ENCODE measurements around the gene CMTM2.

DNA sequence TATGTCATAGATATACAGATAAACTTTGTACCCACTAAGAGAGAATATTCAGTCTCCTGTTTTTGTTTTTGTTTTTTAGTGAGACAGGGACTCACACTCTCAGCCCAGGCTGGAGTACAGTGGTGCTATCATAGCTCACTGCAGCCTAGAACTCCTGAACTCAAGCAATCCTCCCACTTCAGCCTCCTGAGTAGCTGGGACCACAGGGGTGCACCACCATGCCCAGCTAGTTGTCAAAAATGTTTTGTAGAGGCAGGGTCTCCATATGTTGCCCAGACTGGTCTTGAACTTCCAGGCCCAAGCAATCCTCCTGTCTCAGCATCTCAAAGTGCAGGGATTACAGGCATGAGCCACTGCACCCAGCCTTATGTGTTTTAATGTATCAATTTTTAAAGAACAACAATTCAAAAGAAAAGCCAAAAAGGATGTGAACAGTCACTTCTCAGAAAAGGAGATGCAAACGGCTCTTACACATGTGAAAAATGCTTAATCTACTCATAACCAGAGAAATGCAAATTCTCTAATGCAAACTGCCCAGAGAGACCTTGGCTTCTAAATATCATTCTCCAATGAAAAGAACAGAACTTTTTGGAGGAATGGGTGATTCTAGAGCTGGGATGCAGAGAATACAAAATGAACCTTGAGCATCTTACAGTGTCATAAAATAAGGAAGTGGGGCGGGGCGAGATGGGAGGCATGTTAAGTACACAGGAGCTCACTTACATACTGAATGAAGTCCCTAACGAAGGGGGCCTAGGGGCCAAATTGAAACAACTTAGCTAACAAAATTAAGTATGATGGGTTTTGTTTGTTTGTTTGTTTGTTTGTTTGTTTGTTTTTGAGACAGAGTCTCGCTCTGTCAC, 18.0 kb downstream of the CMTM2 start:
- TF ChIP-seq, protein P1, sequence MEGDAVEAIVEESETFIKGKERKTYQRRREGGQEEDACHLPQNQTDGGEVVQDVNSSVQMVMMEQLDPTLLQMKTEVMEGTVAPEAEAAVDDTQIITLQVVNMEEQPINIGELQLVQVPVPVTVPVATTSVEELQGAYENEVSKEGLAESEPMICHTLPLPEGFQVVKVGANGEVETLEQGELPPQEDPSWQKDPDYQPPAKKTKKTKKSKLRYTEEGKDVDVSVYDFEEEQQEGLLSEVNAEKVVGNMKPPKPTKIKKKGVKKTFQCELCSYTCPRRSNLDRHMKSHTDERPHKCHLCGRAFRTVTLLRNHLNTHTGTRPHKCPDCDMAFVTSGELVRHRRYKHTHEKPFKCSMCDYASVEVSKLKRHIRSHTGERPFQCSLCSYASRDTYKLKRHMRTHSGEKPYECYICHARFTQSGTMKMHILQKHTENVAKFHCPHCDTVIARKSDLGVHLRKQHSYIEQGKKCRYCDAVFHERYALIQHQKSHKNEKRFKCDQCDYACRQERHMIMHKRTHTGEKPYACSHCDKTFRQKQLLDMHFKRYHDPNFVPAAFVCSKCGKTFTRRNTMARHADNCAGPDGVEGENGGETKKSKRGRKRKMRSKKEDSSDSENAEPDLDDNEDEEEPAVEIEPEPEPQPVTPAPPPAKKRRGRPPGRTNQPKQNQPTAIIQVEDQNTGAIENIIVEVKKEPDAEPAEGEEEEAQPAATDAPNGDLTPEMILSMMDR (conservative IDR thresholded peaks at IDR 0.05 in 1 of 2, IDR thresholded peaks at IDR 0.05 in 1 of 2; ENCODE audit: low read depth in 1 of 2, low read length in 2 of 2) = no peak
- no peak for TF ChIP-seq EZH2 (IDR thresholded peaks at IDR 0.05; ENCODE audit: low read length, missing control alignments)

All from fibroblast of lung (primary cell).